HepG2 (cell line): Measurements from ENCODE around the gene SLC25A36. TPM values are rescaled to one million over a fixed set of nuclear protein-coding genes. Genes with fewer than 3 reads are reported as not detected.

ENCODE experiments used
- CC2D1A ChIP-seq: sonication (generic); formaldehyde crosslinking; IDR thresholded peaks from 2 replicates; pipeline ENCODE4 v1.8.1; 2023; ENCODE audit warnings: mild to moderate bottlenecking, missing genetic modification reagents
- KLF15 ChIP-seq: sonication (generic); formaldehyde crosslinking; IDR thresholded peaks from 2 replicates; pipeline ENCODE4 v1.8.1; 2023; ENCODE audit warnings: borderline replicate concordance, mild to moderate bottlenecking, inconsistent platforms, missing genetic modification reagents, mixed read lengths
- PAF1 ChIP-seq: IDR thresholded peaks from 2 replicates; pipeline ENCODE4 v1.6.1; 2016; ENCODE audit warnings: missing genetic modification reagents, missing compliant biosample characterization
- RFX1 ChIP-seq: fragments of 450-650 bp; IDR thresholded peaks from 2 replicates; pipeline ENCODE4 v1.6.1; 2017
- ZSCAN30 ChIP-seq: sonication (generic); formaldehyde crosslinking; IDR thresholded peaks from 2 replicates; pipeline ENCODE4 v1.5.0; 2020; ENCODE audit warnings: mild to moderate bottlenecking, missing genetic modification reagents
- polyA plus RNA-seq, 8 experiments: library from polyadenylated mRNA; depleted of rRNA in 3 of 8; stranded (reverse) in 7 of 8; unstranded in 1 of 8; fragments of >200 nt; fragmentation: Illumina TruSeq in 4 of 8; extraction: Trizol in 4 of 8; gene quantifications; 2 replicates each; pipeline versions ENCODE4 v1.2.1 to v1.2.3, GENCODE V29; 2011 to 2016; ENCODE audit warnings: low read depth in 4 of 8, missing spikeins in 1 of 8, mixed read lengths in 1 of 8; ENCODE audit not compliant: insufficient read depth in 1 of 8
- total RNA-seq, 5 experiments: library from RNA; depleted of rRNA; stranded (reverse); fragments of >200 nt; fragmentation: Illumina TruSeq; extraction: Trizol; gene quantifications; 2 replicates each; pipeline ENCODE4 v1.2.3, GENCODE V29; 2016; ENCODE audit warnings: low read depth in 1 of 5
- TF ChIP-seq, protein P1 (sequence below): sonication (generic); formaldehyde crosslinking; IDR thresholded peaks from 2 replicates; pipeline ENCODE4 v1.5.1; 2020; ENCODE audit warnings: mild to moderate bottlenecking, moderate library complexity, missing genetic modification reagents
- TF ChIP-seq, protein P2 (sequence below): sonication (generic); formaldehyde crosslinking; IDR thresholded peaks from 2 replicates; pipeline ENCODE4 v1.9.0; 2021; ENCODE audit warnings: missing genetic modification reagents, borderline replicate concordance
- TF ChIP-seq, protein P3 (sequence below): sonication (generic); formaldehyde crosslinking; IDR thresholded peaks from 2 replicates; pipeline ENCODE4 v1.4.0; 2020; ENCODE audit warnings: missing genetic modification reagents, borderline replicate concordance

Gene SLC25A36
- total and polyA plus RNA-seq, 2 of the 13 experiments (the other 11 are each of a cell fraction or from before 2014, with no cell fraction given): 30.6 to 85.6 TPM

DNA sequence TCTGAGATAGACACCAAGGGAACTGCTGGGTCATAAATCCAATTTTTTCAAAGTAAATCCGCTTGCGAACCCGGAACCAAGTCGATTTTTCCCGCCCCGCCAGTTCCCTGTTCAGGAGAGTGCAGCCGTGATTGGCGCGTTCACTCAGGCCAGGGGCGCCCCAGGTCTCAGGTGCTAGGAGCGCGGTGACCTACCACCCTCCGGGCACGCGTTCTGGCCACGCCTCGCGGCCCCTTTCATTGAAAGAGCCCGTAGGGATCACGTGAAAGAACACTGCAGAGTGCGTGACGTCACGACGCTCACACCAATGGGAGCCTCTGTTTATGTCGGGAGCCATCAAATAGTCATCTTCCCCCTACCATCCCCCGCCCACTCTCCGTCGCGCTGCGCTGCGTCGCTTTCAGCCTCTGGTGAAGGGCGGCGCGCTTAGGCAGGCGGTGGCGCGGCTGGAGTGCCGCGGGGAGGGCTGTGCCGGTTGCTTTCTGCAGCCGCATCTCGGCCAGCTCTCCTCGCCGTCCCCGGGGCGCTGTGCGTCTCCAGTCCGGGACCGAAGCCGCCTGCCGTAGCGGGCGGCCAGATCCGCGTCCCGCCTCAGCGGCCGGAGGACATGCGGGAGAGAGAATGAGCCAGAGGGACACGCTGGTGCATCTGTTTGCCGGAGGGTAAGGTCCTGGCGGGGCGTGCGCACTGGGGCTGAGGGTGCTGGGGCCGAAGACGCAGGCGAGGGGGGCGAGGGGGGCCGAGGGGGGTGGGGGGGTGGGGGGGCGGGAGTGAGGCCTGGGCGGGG is at the start of gene SLC25A36 (continued):
- TF ChIP-seq, protein P1, sequence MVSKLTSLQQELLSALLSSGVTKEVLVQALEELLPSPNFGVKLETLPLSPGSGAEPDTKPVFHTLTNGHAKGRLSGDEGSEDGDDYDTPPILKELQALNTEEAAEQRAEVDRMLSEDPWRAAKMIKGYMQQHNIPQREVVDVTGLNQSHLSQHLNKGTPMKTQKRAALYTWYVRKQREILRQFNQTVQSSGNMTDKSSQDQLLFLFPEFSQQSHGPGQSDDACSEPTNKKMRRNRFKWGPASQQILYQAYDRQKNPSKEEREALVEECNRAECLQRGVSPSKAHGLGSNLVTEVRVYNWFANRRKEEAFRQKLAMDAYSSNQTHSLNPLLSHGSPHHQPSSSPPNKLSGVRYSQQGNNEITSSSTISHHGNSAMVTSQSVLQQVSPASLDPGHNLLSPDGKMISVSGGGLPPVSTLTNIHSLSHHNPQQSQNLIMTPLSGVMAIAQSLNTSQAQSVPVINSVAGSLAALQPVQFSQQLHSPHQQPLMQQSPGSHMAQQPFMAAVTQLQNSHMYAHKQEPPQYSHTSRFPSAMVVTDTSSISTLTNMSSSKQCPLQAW (CRISPR knock-in tag): peak; percentile 92
- TF ChIP-seq, protein P2, sequence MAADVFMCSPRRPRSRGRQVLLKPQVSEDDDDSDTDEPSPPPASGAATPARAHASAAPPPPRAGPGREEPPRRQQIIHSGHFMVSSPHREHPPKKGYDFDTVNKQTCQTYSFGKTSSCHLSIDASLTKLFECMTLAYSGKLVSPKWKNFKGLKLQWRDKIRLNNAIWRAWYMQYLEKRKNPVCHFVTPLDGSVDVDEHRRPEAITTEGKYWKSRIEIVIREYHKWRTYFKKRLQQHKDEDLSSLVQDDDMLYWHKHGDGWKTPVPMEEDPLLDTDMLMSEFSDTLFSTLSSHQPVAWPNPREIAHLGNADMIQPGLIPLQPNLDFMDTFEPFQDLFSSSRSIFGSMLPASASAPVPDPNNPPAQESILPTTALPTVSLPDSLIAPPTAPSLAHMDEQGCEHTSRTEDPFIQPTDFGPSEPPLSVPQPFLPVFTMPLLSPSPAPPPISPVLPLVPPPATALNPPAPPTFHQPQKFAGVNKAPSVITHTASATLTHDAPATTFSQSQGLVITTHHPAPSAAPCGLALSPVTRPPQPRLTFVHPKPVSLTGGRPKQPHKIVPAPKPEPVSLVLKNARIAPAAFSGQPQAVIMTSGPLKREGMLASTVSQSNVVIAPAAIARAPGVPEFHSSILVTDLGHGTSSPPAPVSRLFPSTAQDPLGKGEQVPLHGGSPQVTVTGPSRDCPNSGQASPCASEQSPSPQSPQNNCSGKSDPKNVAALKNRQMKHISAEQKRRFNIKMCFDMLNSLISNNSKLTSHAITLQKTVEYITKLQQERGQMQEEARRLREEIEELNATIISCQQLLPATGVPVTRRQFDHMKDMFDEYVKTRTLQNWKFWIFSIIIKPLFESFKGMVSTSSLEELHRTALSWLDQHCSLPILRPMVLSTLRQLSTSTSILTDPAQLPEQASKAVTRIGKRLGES (CRISPR knock-in tag): peak; percentile 97
- no peak for TF ChIP-seq PAF1
- no peak for TF ChIP-seq KLF15 (CRISPR knock-in tag)
- TF ChIP-seq, protein P3, sequence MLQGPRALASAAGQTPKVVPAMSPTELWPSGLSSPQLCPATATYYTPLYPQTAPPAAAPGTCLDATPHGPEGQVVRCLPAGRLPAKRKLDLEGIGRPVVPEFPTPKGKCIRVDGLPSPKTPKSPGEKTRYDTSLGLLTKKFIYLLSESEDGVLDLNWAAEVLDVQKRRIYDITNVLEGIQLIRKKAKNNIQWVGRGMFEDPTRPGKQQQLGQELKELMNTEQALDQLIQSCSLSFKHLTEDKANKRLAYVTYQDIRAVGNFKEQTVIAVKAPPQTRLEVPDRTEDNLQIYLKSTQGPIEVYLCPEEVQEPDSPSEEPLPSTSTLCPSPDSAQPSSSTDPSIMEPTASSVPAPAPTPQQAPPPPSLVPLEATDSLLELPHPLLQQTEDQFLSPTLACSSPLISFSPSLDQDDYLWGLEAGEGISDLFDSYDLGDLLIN (CRISPR knock-in tag): peak; percentile 76; the same call in 1 of the 2 replicates
- TF ChIP-seq RFX1: no peak
- 0 out of 2 replicates have a peak, but pooled peaks have one; percentile 95 for TF ChIP-seq CC2D1A (CRISPR knock-in tag)
- TF ChIP-seq ZSCAN30 (CRISPR knock-in tag): peak; percentile 94
- TF ChIP-seq, all 625 proteins: peak for 432
